Inferior parietal cortex (tissue), 1 donor: ENCODE results near the gene KIF21B.

ENCODE experiments used
- DNase-seq: peaks from one replicate; pipeline ENCODE4 v3.0.0-alpha.2; 2016; ENCODE audit errors: extremely low spot score

Gene KIF21B

GRCh38 chr1:201019321-201019977, 4.1 kb downstream of the KIF21B start:
- no peak for DNase-seq

- DNase-seq = no peak
Measured at GRCh38 chr1:201017828-201018163, 5.7 kb downstream of the KIF21B start.

- no peak for DNase-seq
Measured at GRCh38 chr1:201016943-201017827, 6.3 kb downstream of the KIF21B start.

- DNase-seq = no peak
Measured at GRCh38 chr1:201016211-201016651, 7.3 kb downstream of the KIF21B start.

GRCh38 chr1:201015551-201016091, 7.9 kb downstream of the KIF21B start:
- no peak for DNase-seq

GRCh38 chr1:201014816-201015200, 8.7 kb downstream of the KIF21B start:
- no peak for DNase-seq

- DNase-seq = no peak
Measured at GRCh38 chr1:201013991-201014815, 9.3 kb downstream of the KIF21B start.

GRCh38 chr1:201013031-201013485, 10.5 kb downstream of the KIF21B start:
- no peak for DNase-seq

- DNase-seq = no peak
Measured at GRCh38 chr1:201011616-201012015, 11.9 kb downstream of the KIF21B start.

GRCh38 chr1:201009962-201010645, 13.4 kb downstream of the KIF21B start:
- DNase-seq = no peak

GRCh38 chr1:201008666-201009360, 14.7 kb downstream of the KIF21B start:
- DNase-seq = no peak

GRCh38 chr1:201007481-201007880, 16.0 kb downstream of the KIF21B start:
- DNase-seq = no peak

GRCh38 chr1:201006450-201006849, 17.1 kb downstream of the KIF21B start:
- no peak for DNase-seq

- DNase-seq = no peak
Measured at GRCh38 chr1:201004732-201005131, 18.8 kb downstream of the KIF21B start.

- DNase-seq = no peak
Measured at GRCh38 chr1:201004154-201004553, 19.4 kb downstream of the KIF21B start.

- DNase-seq = no peak
Measured at GRCh38 chr1:201002510-201002909, 21.0 kb downstream of the KIF21B start.

GRCh38 chr1:201001962-201002361, 21.6 kb downstream of the KIF21B start:
- DNase-seq = no peak

GRCh38 chr1:201000391-201000790, 23.1 kb downstream of the KIF21B start:
- no peak for DNase-seq

GRCh38 chr1:200999667-201000066, 23.8 kb downstream of the KIF21B start:
- DNase-seq = no peak

GRCh38 chr1:200998323-200998722, 25.2 kb downstream of the KIF21B start:
- no peak for DNase-seq
